ENCODE data around the gene DENND2A. TPM values are rescaled to one million over a fixed set of nuclear protein-coding genes. Genes with fewer than 3 reads are reported as not detected.

Gene DENND2A
- total RNA-seq, 1 experiment from 2014 or later: 7.3 TPM

DNA sequence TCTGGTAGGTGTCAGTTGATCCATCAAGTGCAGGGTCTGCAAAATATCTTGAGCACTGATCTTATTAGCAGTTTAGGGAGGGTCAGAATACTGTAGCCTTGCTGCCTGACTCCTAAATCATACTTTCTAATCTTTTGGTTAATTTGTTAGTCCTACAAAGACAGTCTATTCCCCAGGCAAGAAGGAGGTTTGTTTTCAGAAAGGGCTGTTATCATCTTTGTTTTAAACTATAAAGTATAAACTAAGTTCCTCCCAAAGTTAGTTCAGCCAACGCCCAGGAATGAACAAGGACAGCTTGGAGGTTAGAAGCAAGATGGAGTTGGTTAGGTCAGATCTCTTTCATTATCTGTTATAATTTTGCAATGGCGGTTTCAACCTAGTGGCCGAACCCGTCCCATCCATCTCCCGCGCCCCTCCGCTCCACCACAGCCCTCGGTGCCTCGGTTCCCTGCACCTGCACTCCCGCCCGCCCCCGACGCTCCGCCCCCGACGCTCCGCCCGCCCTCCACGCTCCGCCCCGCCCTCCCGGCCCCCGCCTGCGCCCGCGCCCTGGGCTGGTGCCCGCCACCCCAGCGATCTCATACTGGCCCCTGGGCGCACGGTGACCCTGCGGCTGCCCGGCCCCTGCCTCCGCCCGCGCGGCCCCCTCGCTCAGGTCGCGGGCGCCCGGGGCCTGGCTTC lies 31.9 kb upstream of the DENND2A start, which contains the start of gene ADCK2:
Gene ADCK2, plus strand, starts transcription at position 564 of the 681 bp plus-strand sequence. CDS start 386 bp downstream, outside the sequence.
- no peak within 1 kb of the TSS for H3K27ac ChIP-seq (ENCODE audit: insufficient read length, low read depth, low read length)
- no peak within 1 kb of the TSS for H2AK5ac ChIP-seq (ENCODE audit: insufficient read length, low read length)
- H2AFZ ChIP-seq (ENCODE audit: low read length): peak within 1 kb of the TSS; percentile 85
- H2BK20ac ChIP-seq (ENCODE audit: low read depth, low read length, poor library complexity, severe bottlenecking): no peak within 1 kb of the TSS
- no peak within 1 kb of the TSS for H4K91ac ChIP-seq (ENCODE audit: insufficient read length, low read depth, low read length)
- no CpG with 5 or more reads among the region's 41 CpGs for WGBS (ENCODE audit: extremely low coverage, insufficient read length, low lambda C conversion rate)
- H3K27me3 ChIP-seq (ENCODE audit: insufficient read depth, low read length): no peaks in the 10 kb centered on the region; the same call in 1 of the 2 replicates
- 0 out of 2 replicates have a peak within 1 kb of the TSS, but pooled peaks have one; percentile 0 for H3K14ac ChIP-seq (ENCODE audit: insufficient read depth, low read length)
- H3K18ac ChIP-seq (ENCODE audit: insufficient read length, low read depth, low read length): no peak within 1 kb of the TSS
- peak within 1 kb of the TSS; percentile 72 to 85 for H3K4me3 Mint-ChIP-seq
- H3K4me1 ChIP-seq (ENCODE audit: insufficient read depth, low read length): no peaks in the 10 kb centered on the region; the same call in 1 of the 2 replicates
- H3K79me2 ChIP-seq (ENCODE audit: insufficient read depth, low read length): no peaks in the 10 kb centered on the region
- H2BK5ac ChIP-seq (ENCODE audit: insufficient read length, low read length): no peak within 1 kb of the TSS
- H2BK12ac ChIP-seq (ENCODE audit: insufficient read length, low read depth, low read length): no peak within 1 kb of the TSS
- peaks cover 3% of the 10 kb centered on the region; the same call in 1 of the 2 replicates for H3K27me3 Mint-ChIP-seq (ENCODE audit: low read depth)
- H3K23me2 ChIP-seq (ENCODE audit: insufficient read length, low read depth, low read length, poor library complexity, severe bottlenecking): peaks cover 6% of the 10 kb centered on the region
- TF ChIP-seq, protein P1, sequence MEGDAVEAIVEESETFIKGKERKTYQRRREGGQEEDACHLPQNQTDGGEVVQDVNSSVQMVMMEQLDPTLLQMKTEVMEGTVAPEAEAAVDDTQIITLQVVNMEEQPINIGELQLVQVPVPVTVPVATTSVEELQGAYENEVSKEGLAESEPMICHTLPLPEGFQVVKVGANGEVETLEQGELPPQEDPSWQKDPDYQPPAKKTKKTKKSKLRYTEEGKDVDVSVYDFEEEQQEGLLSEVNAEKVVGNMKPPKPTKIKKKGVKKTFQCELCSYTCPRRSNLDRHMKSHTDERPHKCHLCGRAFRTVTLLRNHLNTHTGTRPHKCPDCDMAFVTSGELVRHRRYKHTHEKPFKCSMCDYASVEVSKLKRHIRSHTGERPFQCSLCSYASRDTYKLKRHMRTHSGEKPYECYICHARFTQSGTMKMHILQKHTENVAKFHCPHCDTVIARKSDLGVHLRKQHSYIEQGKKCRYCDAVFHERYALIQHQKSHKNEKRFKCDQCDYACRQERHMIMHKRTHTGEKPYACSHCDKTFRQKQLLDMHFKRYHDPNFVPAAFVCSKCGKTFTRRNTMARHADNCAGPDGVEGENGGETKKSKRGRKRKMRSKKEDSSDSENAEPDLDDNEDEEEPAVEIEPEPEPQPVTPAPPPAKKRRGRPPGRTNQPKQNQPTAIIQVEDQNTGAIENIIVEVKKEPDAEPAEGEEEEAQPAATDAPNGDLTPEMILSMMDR (conservative IDR thresholded peaks at IDR 0.05): 0 out of 3 replicates have a peak, but pooled peaks have one; percentile 22
- H3K4ac ChIP-seq (ENCODE audit: low read depth, low read length): no peak within 1 kb of the TSS
- no peaks in the 10 kb centered on the region for H4K20me1 ChIP-seq (ENCODE audit: control insufficient read depth, insufficient read depth, insufficient read length)
- H3K9ac ChIP-seq (ENCODE audit: extremely low read depth, insufficient read length, low read length): no peak within 1 kb of the TSS
- H3K9me3 ChIP-seq (ENCODE audit: control insufficient read depth, low read depth, low read length): no peaks in the 10 kb centered on the region
- H3K36me3 Mint-ChIP-seq (ENCODE audit: insufficient read depth in 1 of 3, low read depth in 3 of 3): peaks cover 0 to 3% (median 0%) of the 10 kb centered on the region in 3 experiments; a peak in 2 of 7 replicates
- H4K5ac ChIP-seq (ENCODE audit: insufficient read length, low read depth, low read length): no peak within 1 kb of the TSS
- H3K4me2 ChIP-seq (ENCODE audit: insufficient read depth, insufficient read length, low read length): peak within 1 kb of the TSS; percentile 55
- no peak within 1 kb of the TSS for H3K23ac ChIP-seq (ENCODE audit: insufficient read length, low read depth, low read length)
- peaks cover 15 to 18% of the 10 kb centered on the region in 2 experiments for H3K4me1 Mint-ChIP-seq
- DNase-seq: peak; percentile 74
- no peaks in the 10 kb centered on the region for H3K79me1 ChIP-seq (ENCODE audit: insufficient read depth, low read depth, low read length, poor library complexity, severe bottlenecking)
- peak within 1 kb of the TSS in 2 of 3 experiments; percentile 34 to 68; a peak in 3 of 7 replicates for H3K27ac Mint-ChIP-seq
- no peak within 1 kb of the TSS for H3T11ph ChIP-seq (ENCODE audit: low read length)
- no peaks in the 10 kb centered on the region for H3K9me3 Mint-ChIP-seq
- H3K56ac ChIP-seq (ENCODE audit: insufficient read length, low read depth, low read length): no peak within 1 kb of the TSS
- no peak within 1 kb of the TSS for H2BK120ac ChIP-seq (ENCODE audit: low read depth, low read length, poor library complexity, severe bottlenecking)
- H4K8ac ChIP-seq (replicated peaks; ENCODE audit: insufficient read length, low read depth, low read length): no peak within 1 kb of the TSS
- H2BK15ac ChIP-seq (ENCODE audit: low read depth, low read length): no peak within 1 kb of the TSS
